ENCODE data around the gene CFAP46. TPM values are rescaled to one million over a fixed set of nuclear protein-coding genes. Genes with fewer than 3 reads are reported as not detected.

Gene CFAP46
- total and polyA plus RNA-seq, 4 donors: 3.1 to 18.8 (median 7.1) TPM

- peaks cover 6 to 15% (median 9%) of the 10 kb centered on the region in 3 donors for H3K27me3 ChIP-seq (ENCODE audit: control insufficient read depth in 3 of 3, insufficient read depth in 3 of 3, low read length in 2 of 3)
- no peak overlapping the region for H3K9ac ChIP-seq (ENCODE audit: insufficient read depth in 1 of 2, low read length in 2 of 2)
- no peak overlapping the region for H3K4me3 ChIP-seq
- TF ChIP-seq CTCF (IDR thresholded peaks at IDR 0.05; ENCODE audit: control extremely low read depth, extremely low read depth): no peak
- H3K36me3 ChIP-seq (ENCODE audit: control insufficient read depth in 4 of 4, insufficient read depth in 4 of 4, low read length in 4 of 4): no peaks in the 10 kb centered on the region
- 90% methylated on average over 27 to 28 of the region's 28 CpGs for WGBS, 2 donors
- peaks cover 0 to 8% (median 0%) of the 10 kb centered on the region in 4 donors for H3K9me3 ChIP-seq (ENCODE audit: control insufficient read depth in 4 of 4, insufficient read depth in 3 of 4, low read length in 3 of 4)
- DNase-seq: peak in 1 of 3 donors; percentile 9
- no peak overlapping the region for H3K27ac ChIP-seq (ENCODE audit: low read depth in 1 of 2, low read length in 1 of 2)
- no peak for ATAC-seq (ENCODE audit: insufficient read depth, low FRiP score)
- no peaks in the 10 kb centered on the region for H3K4me1 ChIP-seq (ENCODE audit: control insufficient read depth in 5 of 5, insufficient read depth in 5 of 5, low read length in 5 of 5)
Observed at GRCh38 chr10:132972986-132973902, 30.9 kb upstream of the CFAP46 start.

GRCh38 chr10:132972149-132972985 is 30.0 kb upstream of the CFAP46 start:
- Histone ChIP-seq H3K36me3 (ENCODE audit: control insufficient read depth in 4 of 4, insufficient read depth in 4 of 4, low read length in 4 of 4) (no peaks in the 10 kb centered on the region), H3K27ac (ENCODE audit: low read depth in 1 of 2, low read length in 1 of 2) (no peak overlapping the region), H3K27me3 (ENCODE audit: control insufficient read depth in 3 of 3, insufficient read depth in 3 of 3, low read length in 2 of 3) (peaks cover 6 to 22% (median 9%) of the 10 kb centered on the region in 3 donors), H3K9me3 (ENCODE audit: control insufficient read depth in 4 of 4, insufficient read depth in 3 of 4, low read length in 3 of 4) (peaks cover 0 to 8% (median 0%) of the 10 kb centered on the region in 4 donors), H3K4me3 (no peak overlapping the region), H3K9ac (ENCODE audit: insufficient read depth in 1 of 2, low read length in 2 of 2) (no peak overlapping the region), H3K4me1 (ENCODE audit: control insufficient read depth in 5 of 5, insufficient read depth in 5 of 5, low read length in 5 of 5) (no peaks in the 10 kb centered on the region)
- TF ChIP-seq CTCF (IDR thresholded peaks at IDR 0.05; ENCODE audit: control extremely low read depth, extremely low read depth): no peak
- DNase-seq: no peak
- no peak for ATAC-seq (ENCODE audit: insufficient read depth, low FRiP score)
- WGBS, 2 donors: 74 to 82% methylated on average over 26 of the region's 26 CpGs

GRCh38 chr10:132971448-132972148 is 29.2 kb upstream of the CFAP46 start:
- peak in 1 of 3 donors; percentile 9 for DNase-seq
- no peaks in the 10 kb centered on the region for H3K4me1 ChIP-seq (ENCODE audit: control insufficient read depth in 5 of 5, insufficient read depth in 5 of 5, low read length in 5 of 5)
- no peaks in the 10 kb centered on the region for H3K36me3 ChIP-seq (ENCODE audit: control insufficient read depth in 4 of 4, insufficient read depth in 4 of 4, low read length in 4 of 4)
- no peak overlapping the region for H3K4me3 ChIP-seq
- peaks cover 0 to 8% (median 0%) of the 10 kb centered on the region in 4 donors for H3K9me3 ChIP-seq (ENCODE audit: control insufficient read depth in 4 of 4, insufficient read depth in 3 of 4, low read length in 3 of 4)
- no peak for TF ChIP-seq CTCF (IDR thresholded peaks at IDR 0.05; ENCODE audit: control extremely low read depth, extremely low read depth)
- ATAC-seq (ENCODE audit: insufficient read depth, low FRiP score): no peak
- H3K27me3 ChIP-seq (ENCODE audit: control insufficient read depth in 3 of 3, insufficient read depth in 3 of 3, low read length in 2 of 3): peaks cover 6 to 20% (median 9%) of the 10 kb centered on the region in 3 donors
- WGBS, 2 donors: 42 to 43% methylated on average over 24 of the region's 24 CpGs
- no peak overlapping the region for H3K27ac ChIP-seq (ENCODE audit: low read depth in 1 of 2, low read length in 1 of 2)
- H3K9ac ChIP-seq (ENCODE audit: insufficient read depth in 1 of 2, low read length in 2 of 2): no peak overlapping the region

Measured in lung (tissue), 12 donors.